ENCODE results near the gene OLFML3.

- TF ChIP-seq CTCF (IDR thresholded peaks at IDR 0.05; ENCODE audit: borderline replicate concordance, extremely low read depth, low read length, poor library complexity, severe bottlenecking) (no peak), EZH2 (IDR thresholded peaks at IDR 0.05; ENCODE audit: borderline replicate concordance, low read depth, low read length, severe bottlenecking) (no peak)
These were observed 43.6 kb downstream of the OLFML3 start for GRCh38 chr1:114022877-114023276.
